Uterus (tissue), 2 donors: ENCODE results near the gene APBB3.

Experiments
- CTCF ChIP-seq, 4 experiments: fragments of 200-600 bp in 2 of 4; fragments of 450-650 bp in 2 of 4; sonication (generic) in 2 of 4; IDR thresholded peaks; one replicate each; pipeline ENCODE4 v1.5.1; 2016 to 2019; ENCODE audit warnings: antibody characterized with exemption in 4 of 4, mild to moderate bottlenecking in 2 of 4, moderate library complexity in 1 of 4
- POLR2A ChIP-seq, 2 donors: fragments of 450-650 bp; IDR thresholded peaks; one replicate each; pipeline ENCODE4 v1.6.1; 2016; ENCODE audit warnings: antibody characterized with exemption in 2 of 2, mild to moderate bottlenecking in 1 of 2, moderate library complexity in 1 of 2

DNA sequence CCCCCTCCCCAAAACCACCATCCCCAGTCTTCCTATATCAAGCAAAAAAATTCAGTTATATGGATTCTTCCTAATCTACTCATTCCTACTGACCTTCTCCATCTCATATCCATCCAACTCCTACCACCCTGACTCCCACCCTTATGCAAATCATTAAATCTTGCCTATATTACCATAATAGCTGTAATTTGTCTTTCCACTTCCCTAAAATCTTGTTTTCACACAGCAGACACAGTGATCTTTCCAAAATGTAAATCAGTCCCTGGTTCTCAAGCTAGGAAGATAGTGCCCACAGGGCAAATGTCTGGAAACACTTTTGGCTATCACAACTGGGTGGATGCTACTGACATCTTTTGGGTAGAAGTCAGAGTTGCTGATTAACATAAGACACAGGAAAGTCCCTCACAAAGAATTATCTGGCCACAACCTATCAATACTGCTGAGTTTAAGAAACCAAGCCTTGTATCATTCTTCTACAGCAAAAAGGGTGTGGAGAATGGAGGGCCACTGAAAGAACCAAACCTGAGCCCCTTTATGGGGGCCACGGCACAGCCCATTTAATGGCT lies 8.6 kb downstream of the APBB3 start:
- TF ChIP-seq CTCF (IDR thresholded peaks at IDR 0.05) (no peak), POLR2A (IDR thresholded peaks at IDR 0.05) (no peak)
